ENCODE measurements around the gene DHX36. TPM values are rescaled to one million over a fixed set of nuclear protein-coding genes. Genes with fewer than 3 reads are reported as not detected.

The DHX36 gene
- total RNA-seq, 1 donor from 2014 or later = 48.7 TPM

DNA sequence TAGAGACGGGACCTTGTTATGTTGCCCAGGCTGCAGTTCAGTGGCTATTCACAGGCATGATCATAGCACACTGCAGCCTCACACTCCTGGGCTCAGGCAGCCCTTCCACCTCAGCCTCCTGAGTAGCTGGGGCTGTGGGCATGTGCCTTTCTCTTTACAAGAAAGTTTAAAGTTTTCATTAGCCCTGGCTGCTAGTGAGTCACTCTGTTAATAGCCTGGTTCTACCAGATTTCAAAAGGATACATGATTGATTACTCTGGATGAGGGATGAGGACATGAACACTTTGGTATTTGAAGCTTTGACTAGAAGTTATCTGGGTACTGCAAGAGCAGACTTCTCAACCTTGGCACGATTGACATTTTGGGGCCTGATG is 95.1 kb downstream of the DHX36 start:
- Mint-ChIP-seq H3K36me3 (ENCODE audit: low read depth) (no peaks in the 10 kb centered on the region), H3K4me3 (ENCODE audit: unreplicated experiment) (no peak overlapping the region), H3K27me3 (ENCODE audit: low read depth) (no peaks in the 10 kb centered on the region), H3K4me1 (ENCODE audit: low read depth) (peaks cover 24% of the 10 kb centered on the region), H3K27ac (ENCODE audit: unreplicated experiment) (no peak overlapping the region), H3K9me3 (ENCODE audit: low read depth) (no peaks in the 10 kb centered on the region)
- no peak for DNase-seq (ENCODE audit: low spot score)
- TF ChIP-seq, protein P1, sequence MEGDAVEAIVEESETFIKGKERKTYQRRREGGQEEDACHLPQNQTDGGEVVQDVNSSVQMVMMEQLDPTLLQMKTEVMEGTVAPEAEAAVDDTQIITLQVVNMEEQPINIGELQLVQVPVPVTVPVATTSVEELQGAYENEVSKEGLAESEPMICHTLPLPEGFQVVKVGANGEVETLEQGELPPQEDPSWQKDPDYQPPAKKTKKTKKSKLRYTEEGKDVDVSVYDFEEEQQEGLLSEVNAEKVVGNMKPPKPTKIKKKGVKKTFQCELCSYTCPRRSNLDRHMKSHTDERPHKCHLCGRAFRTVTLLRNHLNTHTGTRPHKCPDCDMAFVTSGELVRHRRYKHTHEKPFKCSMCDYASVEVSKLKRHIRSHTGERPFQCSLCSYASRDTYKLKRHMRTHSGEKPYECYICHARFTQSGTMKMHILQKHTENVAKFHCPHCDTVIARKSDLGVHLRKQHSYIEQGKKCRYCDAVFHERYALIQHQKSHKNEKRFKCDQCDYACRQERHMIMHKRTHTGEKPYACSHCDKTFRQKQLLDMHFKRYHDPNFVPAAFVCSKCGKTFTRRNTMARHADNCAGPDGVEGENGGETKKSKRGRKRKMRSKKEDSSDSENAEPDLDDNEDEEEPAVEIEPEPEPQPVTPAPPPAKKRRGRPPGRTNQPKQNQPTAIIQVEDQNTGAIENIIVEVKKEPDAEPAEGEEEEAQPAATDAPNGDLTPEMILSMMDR (IDR thresholded peaks at IDR 0.05) = no peak

DNA sequence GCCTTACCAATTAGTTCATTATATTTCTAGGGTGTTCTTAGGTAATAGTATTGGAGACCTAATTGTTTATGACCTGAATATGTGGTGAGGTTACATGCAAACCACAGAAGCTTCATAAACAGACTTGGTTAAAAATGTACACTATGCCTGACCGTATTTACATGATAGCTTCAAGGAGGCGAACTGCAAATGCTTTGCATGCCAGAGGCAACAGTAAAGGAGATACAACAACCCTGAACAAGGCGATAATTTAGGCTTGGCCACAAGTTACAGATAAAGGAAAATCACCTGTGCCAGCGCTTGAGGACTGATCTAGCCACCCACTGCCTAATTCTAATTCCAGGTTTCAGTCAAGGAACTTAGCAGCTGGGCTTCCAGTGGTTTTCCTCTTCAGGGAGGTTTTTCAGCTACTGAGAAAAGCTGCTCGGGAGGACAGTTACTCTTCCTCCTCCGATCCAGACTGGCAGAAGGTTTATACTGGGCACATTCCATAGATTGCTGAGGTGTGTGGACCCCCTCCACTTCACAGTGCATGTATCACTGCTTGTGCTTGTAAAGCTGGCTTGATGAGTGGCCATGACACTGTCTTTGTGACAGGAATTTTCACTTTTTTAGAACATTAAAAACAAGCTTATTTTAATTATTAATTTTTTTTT is 95.6 kb downstream of the DHX36 start:
- TF ChIP-seq, protein P1 (IDR thresholded peaks at IDR 0.05) = no peak
- no peak for DNase-seq (ENCODE audit: low spot score)
- no peaks in the 10 kb centered on the region for H3K27me3 Mint-ChIP-seq (ENCODE audit: low read depth)
- H3K9me3 Mint-ChIP-seq (ENCODE audit: low read depth) = no peaks in the 10 kb centered on the region
- H3K36me3 Mint-ChIP-seq (ENCODE audit: low read depth) = no peaks in the 10 kb centered on the region
- no peak overlapping the region for H3K27ac Mint-ChIP-seq (ENCODE audit: unreplicated experiment)
- H3K4me1 Mint-ChIP-seq (ENCODE audit: low read depth) = peaks cover 25% of the 10 kb centered on the region
- no peak overlapping the region for H3K4me3 Mint-ChIP-seq (ENCODE audit: unreplicated experiment)

DNA sequence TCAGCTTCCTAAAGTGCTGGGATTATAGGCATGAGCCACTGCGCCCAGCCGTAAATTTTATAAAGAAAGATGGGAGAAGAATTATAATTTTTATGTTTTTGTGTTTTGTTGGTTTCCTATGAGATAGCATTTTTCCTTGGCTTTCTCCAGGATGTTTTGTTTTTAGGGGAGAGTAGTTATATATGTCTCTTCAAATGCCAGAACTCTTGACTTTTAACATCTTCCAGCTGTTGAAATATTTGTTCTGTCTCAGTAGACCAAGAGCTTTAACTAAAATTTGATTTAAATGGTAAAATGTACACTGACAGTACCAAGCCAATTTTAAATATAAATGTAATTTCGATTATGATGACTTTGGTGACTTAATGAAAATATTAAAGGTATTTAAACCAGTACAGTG is 96.8 kb downstream of the DHX36 start:
- no peaks in the 10 kb centered on the region for H3K9me3 Mint-ChIP-seq (ENCODE audit: low read depth)

DNA sequence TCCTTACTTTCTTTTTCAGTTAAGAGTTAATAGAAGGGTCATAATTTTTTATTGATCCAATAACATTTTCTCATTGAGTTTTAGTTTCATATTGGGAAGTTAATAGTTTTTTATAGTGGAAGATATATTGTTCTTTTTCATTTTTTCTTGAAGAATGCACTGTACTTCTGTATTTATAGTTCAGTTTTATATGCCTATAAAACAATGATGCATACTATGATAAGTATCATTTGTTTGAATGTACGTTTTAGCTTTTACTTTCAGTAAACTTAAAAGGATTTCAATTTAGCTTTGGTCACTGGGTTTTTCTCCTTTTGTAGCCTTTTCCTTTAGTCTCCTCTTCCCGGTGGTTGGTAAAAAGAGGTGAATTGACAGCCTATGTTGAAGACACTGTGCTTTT is 98.8 kb downstream of the DHX36 start:
- no peaks in the 10 kb centered on the region for H3K27me3 Mint-ChIP-seq (ENCODE audit: low read depth)
- H3K27ac Mint-ChIP-seq (ENCODE audit: unreplicated experiment) = no peak overlapping the region
- H3K36me3 Mint-ChIP-seq (ENCODE audit: low read depth) = peaks cover 2% of the 10 kb centered on the region
- DNase-seq (ENCODE audit: low spot score) = no peak
- no peaks in the 10 kb centered on the region for H3K9me3 Mint-ChIP-seq (ENCODE audit: low read depth)
- peaks cover 25% of the 10 kb centered on the region for H3K4me1 Mint-ChIP-seq (ENCODE audit: low read depth)
- H3K4me3 Mint-ChIP-seq (ENCODE audit: unreplicated experiment) = no peak overlapping the region
- TF ChIP-seq, protein P1 (IDR thresholded peaks at IDR 0.05) = no peak

More for the DNA sequence above, 96.8 kb downstream of the DHX36 start:
- Mint-ChIP-seq H3K4me1 (ENCODE audit: low read depth) (peaks cover 25% of the 10 kb centered on the region), H3K27ac (ENCODE audit: unreplicated experiment) (no peak overlapping the region), H3K36me3 (ENCODE audit: low read depth) (peaks cover 1% of the 10 kb centered on the region), H3K4me3 (ENCODE audit: unreplicated experiment) (no peak overlapping the region), H3K27me3 (ENCODE audit: low read depth) (no peaks in the 10 kb centered on the region)
- no peak for DNase-seq (ENCODE audit: low spot score)
- TF ChIP-seq, protein P1 (IDR thresholded peaks at IDR 0.05) = no peak

DNA sequence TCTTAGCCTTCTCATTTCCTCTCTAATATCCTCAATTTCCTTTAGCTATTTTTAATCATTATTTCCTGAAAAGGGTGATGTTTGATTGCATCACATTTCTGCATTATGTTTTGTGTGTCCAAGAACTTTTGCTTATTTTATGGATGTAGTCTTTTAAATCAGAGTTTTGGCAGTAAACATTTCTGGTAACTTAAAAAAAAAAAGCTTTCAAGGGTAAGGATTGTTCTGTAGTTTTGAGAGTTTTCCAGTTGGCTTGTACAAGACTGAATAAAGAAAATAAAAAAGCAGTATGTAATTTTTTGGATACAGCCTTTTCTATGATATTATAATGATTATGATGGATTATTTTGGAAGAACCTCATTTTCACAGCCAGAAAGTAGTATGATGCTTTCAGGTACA is 99.4 kb downstream of the DHX36 start:
- no peaks in the 10 kb centered on the region for H3K27me3 Mint-ChIP-seq (ENCODE audit: low read depth)
- H3K4me3 Mint-ChIP-seq (ENCODE audit: unreplicated experiment) = no peak overlapping the region
- no peak for DNase-seq (ENCODE audit: low spot score)
- H3K4me1 Mint-ChIP-seq (ENCODE audit: low read depth) = peaks cover 25% of the 10 kb centered on the region
- TF ChIP-seq, protein P1 (IDR thresholded peaks at IDR 0.05) = no peak
- H3K27ac Mint-ChIP-seq (ENCODE audit: unreplicated experiment) = no peak overlapping the region
- peaks cover 2% of the 10 kb centered on the region for H3K36me3 Mint-ChIP-seq (ENCODE audit: low read depth)
- H3K9me3 Mint-ChIP-seq (ENCODE audit: low read depth) = no peaks in the 10 kb centered on the region
